ENCODE results near the gene FKBP8. TPM values are rescaled to one million over a fixed set of nuclear protein-coding genes. Genes with fewer than 3 reads are reported as not detected.

FKBP8 gene
- total RNA-seq, 4 donors from 2014 or later, result 248 to 285 (median 263) TPM

DNA sequence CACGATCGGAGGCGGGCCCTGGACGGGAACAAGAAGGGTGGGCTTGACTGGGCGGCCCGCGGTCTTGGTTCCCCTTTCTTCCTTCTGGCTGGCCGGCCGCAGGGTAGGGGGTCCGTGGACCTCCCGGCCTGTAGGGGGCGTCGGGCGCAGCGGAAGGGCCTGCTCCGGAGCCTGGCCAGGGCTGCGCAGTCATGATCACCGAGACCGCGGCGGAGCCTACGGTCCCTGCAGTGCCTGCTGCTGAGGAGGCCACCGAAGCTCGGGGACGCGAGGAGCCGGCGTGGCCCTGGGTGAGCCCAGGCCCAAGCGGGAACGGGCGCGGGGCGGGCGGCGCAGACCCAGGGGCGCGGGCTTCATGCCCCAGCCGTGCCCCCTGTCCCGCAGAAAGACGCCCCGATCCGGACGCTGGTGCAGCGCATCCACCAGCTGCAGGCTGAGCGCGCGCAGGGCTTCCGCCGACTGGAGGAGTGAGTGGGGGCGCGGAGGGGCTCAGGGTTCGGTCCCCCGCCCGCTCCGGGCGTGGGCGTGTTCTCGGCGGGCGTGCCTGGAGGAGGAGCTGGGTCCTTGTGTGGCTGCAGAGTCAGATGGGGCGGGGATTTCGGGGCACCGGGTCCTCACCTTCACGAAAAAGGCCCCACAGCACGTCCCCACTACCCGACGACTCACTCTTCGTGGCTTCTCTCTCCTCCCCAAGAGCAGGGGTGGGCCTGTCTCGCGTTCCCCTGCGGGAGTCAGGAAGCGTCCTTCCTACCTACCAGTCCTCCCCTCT lies 45.4 kb upstream of the FKBP8 start, which contains the start of gene REX1BD:
TSS of gene REX1BD (plus strand) at position 188 of the 769 bp plus-strand sequence. CDS start at position 192, 4 bp downstream.
- TF ChIP-seq, protein P1, sequence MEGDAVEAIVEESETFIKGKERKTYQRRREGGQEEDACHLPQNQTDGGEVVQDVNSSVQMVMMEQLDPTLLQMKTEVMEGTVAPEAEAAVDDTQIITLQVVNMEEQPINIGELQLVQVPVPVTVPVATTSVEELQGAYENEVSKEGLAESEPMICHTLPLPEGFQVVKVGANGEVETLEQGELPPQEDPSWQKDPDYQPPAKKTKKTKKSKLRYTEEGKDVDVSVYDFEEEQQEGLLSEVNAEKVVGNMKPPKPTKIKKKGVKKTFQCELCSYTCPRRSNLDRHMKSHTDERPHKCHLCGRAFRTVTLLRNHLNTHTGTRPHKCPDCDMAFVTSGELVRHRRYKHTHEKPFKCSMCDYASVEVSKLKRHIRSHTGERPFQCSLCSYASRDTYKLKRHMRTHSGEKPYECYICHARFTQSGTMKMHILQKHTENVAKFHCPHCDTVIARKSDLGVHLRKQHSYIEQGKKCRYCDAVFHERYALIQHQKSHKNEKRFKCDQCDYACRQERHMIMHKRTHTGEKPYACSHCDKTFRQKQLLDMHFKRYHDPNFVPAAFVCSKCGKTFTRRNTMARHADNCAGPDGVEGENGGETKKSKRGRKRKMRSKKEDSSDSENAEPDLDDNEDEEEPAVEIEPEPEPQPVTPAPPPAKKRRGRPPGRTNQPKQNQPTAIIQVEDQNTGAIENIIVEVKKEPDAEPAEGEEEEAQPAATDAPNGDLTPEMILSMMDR (IDR thresholded peaks at IDR 0.05), result peak in 2 of 3 donors; percentile 4 to 50
- TF ChIP-seq POLR2A (IDR thresholded peaks at IDR 0.05), result no peak
- peak; percentile 73 to 97 for DNase-seq (ENCODE audit: low spot score in 2 of 2)
- peak within 1 kb of the TSS; percentile 83 for H3K4me3 ChIP-seq (ENCODE audit: low read depth, poor library complexity, severe bottlenecking)
- intact Hi-C loops (cut with DNase I; ENCODE audit: low total_unique reads), result no loop called here
- WGBS, 2 donors, result 0 to 1% methylated on average over 1 to 41 of the region's 72 CpGs

DNA sequence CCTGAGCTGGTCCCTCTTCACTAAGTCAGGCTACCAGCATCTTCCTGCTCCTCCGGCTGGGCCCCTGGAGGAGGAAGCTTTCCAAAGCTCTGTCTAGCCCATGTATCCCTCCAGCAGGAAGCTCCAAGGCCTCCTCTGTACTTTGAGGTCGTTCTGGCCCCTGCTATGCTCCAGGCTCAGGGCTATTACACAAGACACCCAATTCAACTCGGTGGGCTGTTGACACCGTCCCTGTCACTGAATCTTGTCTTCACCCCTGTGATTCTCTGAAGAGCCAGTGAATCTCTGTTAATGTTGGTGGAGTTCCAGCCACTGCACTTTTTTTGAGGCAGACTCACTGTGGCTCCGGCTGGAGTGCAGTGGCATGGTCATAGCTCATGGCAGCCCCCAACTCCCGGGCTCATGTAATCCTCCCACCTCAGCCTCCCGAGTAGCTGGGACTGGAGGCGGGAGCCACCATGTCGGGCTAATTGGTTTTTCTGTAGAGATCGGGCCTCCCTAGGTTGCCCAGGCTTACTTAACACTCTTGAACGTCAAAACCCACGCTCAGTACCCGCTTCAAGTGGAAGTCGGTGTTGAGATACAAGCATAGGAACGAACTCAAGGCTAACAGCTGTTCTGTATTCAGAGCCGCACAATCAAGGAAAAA lies 44.7 kb upstream of the FKBP8 start:
- intact Hi-C loops (cut with DNase I; ENCODE audit: low total_unique reads), result no loop called here
- DNase-seq (ENCODE audit: low spot score in 2 of 2), result peak in 1 of 2 donors; percentile 73
- peak overlapping the region; percentile 83 for H3K4me3 ChIP-seq (ENCODE audit: low read depth, poor library complexity, severe bottlenecking)
- TF ChIP-seq, protein P1 (IDR thresholded peaks at IDR 0.05), result no peak
- WGBS, 2 donors, result 27 to 36% methylated on average over 15 of the region's 16 CpGs

GRCh38 chr19:18587561-18587960 lies 44.2 kb upstream of the FKBP8 start:
- peak in 1 of 2 donors; percentile 73 for DNase-seq (ENCODE audit: low spot score in 2 of 2)
- intact Hi-C loops (cut with DNase I; ENCODE audit: low total_unique reads), result no loop called here
- WGBS, 2 donors, result 91% methylated on average over 12 of the region's 12 CpGs
- TF ChIP-seq, protein P1 (IDR thresholded peaks at IDR 0.05), result no peak
- no peak for TF ChIP-seq POLR2A (IDR thresholded peaks at IDR 0.05)
- H3K4me3 ChIP-seq (ENCODE audit: low read depth, poor library complexity, severe bottlenecking), result no peak overlapping the region

GRCh38 chr19:18586306-18586705 lies 42.9 kb upstream of the FKBP8 start:
- H3K4me3 ChIP-seq (ENCODE audit: low read depth, poor library complexity, severe bottlenecking), result no peak overlapping the region
- no peak for DNase-seq (ENCODE audit: low spot score in 2 of 2)
- TF ChIP-seq, protein P1 (IDR thresholded peaks at IDR 0.05), result no peak
- no peak for TF ChIP-seq POLR2A (IDR thresholded peaks at IDR 0.05)
- intact Hi-C loops (cut with DNase I; ENCODE audit: low total_unique reads), result no loop called here
- 53 to 58% methylated on average over 2 of the region's 2 CpGs for WGBS, 2 donors

DNA sequence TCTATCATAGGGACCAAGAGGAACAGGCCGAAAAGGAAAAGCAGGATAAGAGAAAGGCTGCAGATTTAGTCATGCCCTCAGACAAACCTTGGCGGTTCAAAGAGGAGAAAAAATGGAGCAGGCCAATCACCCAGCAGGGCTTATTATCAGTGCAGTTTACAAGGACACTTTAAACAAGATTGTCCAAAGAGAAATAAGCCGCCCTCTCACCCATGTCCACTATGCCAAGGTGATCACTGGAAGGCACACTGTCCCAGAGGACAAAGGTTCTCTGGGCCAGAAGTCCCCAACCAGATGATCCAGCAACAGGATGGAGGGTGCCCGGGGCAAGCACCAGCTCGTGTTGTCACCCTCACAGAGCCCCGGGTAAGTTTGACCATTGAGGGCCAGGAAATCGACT lies 36.9 kb upstream of the FKBP8 start:
- no peak overlapping the region for H3K4me3 ChIP-seq (ENCODE audit: low read depth, poor library complexity, severe bottlenecking)
- WGBS, 2 donors, result 59 to 65% methylated on average over 7 of the region's 7 CpGs
- intact Hi-C loops (cut with DNase I; ENCODE audit: low total_unique reads), result no loop called here
- no peak for DNase-seq (ENCODE audit: low spot score in 2 of 2)
- TF ChIP-seq POLR2A (IDR thresholded peaks at IDR 0.05), result no peak
- TF ChIP-seq, protein P1 (IDR thresholded peaks at IDR 0.05), result no peak

Data from lower leg skin (tissue), 4 donors.